HEK293 (cell line): Measurements from ENCODE around the gene CAMK2G.

Source experiments
- CTCF ChIA-PET: fragments of 350-600 bp; formaldehyde crosslinking; extraction: SDS; loops from one replicate; lab custom pipeline; 2021; ENCODE audit warnings: antibody characterized with exemption; lab: Yijun Ruan, JAX
- POLR2A ChIA-PET: fragments of 300-600 bp; formaldehyde crosslinking; extraction: SDS; loops from one replicate; lab custom pipeline; 2020; ENCODE audit warnings: antibody characterized with exemption, inconsistent platforms; lab: Yijun Ruan, JAX
- H3K27ac ChIP-seq: fragments of 200-500 bp; sonication (Bioruptor generic); 2 replicates; pipeline ENCODE4 v1.5.1; 2014; ENCODE audit warnings: low read depth, low read length, control low read depth, inconsistent platforms; ENCODE audit errors: extremely low read depth
- H3K36me3 ChIP-seq, 2 experiments: fragments of 200-500 bp in 1 of 2; sonication (Bioruptor generic) in 1 of 2; 1 replicate in 1 of 2; 2 replicates in 1 of 2; pipeline ENCODE4 v1.5.1; 2014 to 2017; ENCODE audit warnings: inconsistent platforms in 2 of 2, low read length in 2 of 2; ENCODE audit not compliant: control insufficient read depth in 2 of 2, insufficient read depth in 1 of 2
- H3K4me1 ChIP-seq: fragments of 200-500 bp; sonication (Bioruptor generic); 2 replicates; pipeline ENCODE4 v1.5.1; 2014; ENCODE audit warnings: mild to moderate bottlenecking, low read length, inconsistent platforms; ENCODE audit not compliant: control insufficient read depth, insufficient read depth
- H3K4me3 ChIP-seq: 2 replicates; pipeline ENCODE4 v1.5.1; 2011; ENCODE audit warnings: low read depth, mild to moderate bottlenecking, control low read depth, low read length, moderate library complexity
- H3K9me3 ChIP-seq: fragments of 200-500 bp; sonication (Bioruptor generic); 2 replicates; pipeline ENCODE4 v1.5.1; 2014; ENCODE audit warnings: low read depth, low read length, inconsistent platforms; ENCODE audit not compliant: control insufficient read depth, insufficient read depth
- ATF2 ChIP-seq: fragments of 450-650 bp; formaldehyde crosslinking; IDR thresholded peaks from 2 replicates; pipeline ENCODE4 v1.5.1; 2016; ENCODE audit warnings: missing biosample characterization, missing genetic modification characterization, low read depth
- EGR2 ChIP-seq: fragments of 450-650 bp; formaldehyde crosslinking; IDR thresholded peaks from 2 replicates; pipeline ENCODE4 v1.5.1; 2016; ENCODE audit warnings: low read depth, missing biosample characterization, missing genetic modification characterization
- HOXA7 ChIP-seq: sonication (generic); formaldehyde crosslinking; IDR thresholded peaks from 2 replicates; pipeline ENCODE4 v1.8.1; 2022; ENCODE audit warnings: missing genetic modification reagents, borderline replicate concordance
- PBX3 ChIP-seq: sonication (generic); formaldehyde crosslinking; IDR thresholded peaks from 2 replicates; pipeline ENCODE4 v1.8.1; 2022; ENCODE audit warnings: mild to moderate bottlenecking, moderate library complexity, missing genetic modification reagents
- PRDM2 ChIP-seq: fragments of 450-650 bp; formaldehyde crosslinking; IDR thresholded peaks from 2 replicates; pipeline ENCODE4 v1.5.1; 2016; ENCODE audit warnings: missing biosample characterization, missing genetic modification characterization, borderline replicate concordance
- SP7 ChIP-seq: fragments of 450-650 bp; formaldehyde crosslinking; IDR thresholded peaks from 2 replicates; pipeline ENCODE4 v1.5.1; 2016; ENCODE audit warnings: missing biosample characterization, missing genetic modification characterization
- TSHZ1 ChIP-seq: fragments of 450-650 bp; formaldehyde crosslinking; IDR thresholded peaks from 2 replicates; pipeline ENCODE4 v1.5.1; 2016; ENCODE audit warnings: missing biosample characterization, missing genetic modification characterization, borderline replicate concordance
- WT1 ChIP-seq: fragments of 450-650 bp; formaldehyde crosslinking; IDR thresholded peaks from 2 replicates; pipeline ENCODE4 v1.5.1; 2016; ENCODE audit warnings: missing biosample characterization, missing genetic modification characterization
- ZFP41 ChIP-seq: fragments of 450-650 bp; formaldehyde crosslinking; IDR thresholded peaks from 2 replicates; pipeline ENCODE4 v1.5.1; 2016; ENCODE audit warnings: missing biosample characterization, missing genetic modification characterization, borderline replicate concordance
- ZNF10 ChIP-seq: fragments of 450-650 bp; formaldehyde crosslinking; IDR thresholded peaks from 2 replicates; pipeline ENCODE4 v1.5.1; 2017; ENCODE audit warnings: missing biosample characterization, missing genetic modification characterization
- ZNF146 ChIP-seq: fragments of 450-650 bp; formaldehyde crosslinking; IDR thresholded peaks from 2 replicates; pipeline ENCODE4 v1.5.1; 2016; ENCODE audit warnings: missing biosample characterization, missing genetic modification characterization
- ZNF19 ChIP-seq: fragments of 450-650 bp; formaldehyde crosslinking; IDR thresholded peaks from 2 replicates; pipeline ENCODE4; 2016; ENCODE audit warnings: missing biosample characterization, missing genetic modification characterization, low read depth
- ZNF274 ChIP-seq, 2 experiments: fragments of 200-500 bp in 1 of 2; fragments of 450-650 bp in 1 of 2; sonication (Bioruptor generic) in 1 of 2; formaldehyde crosslinking in 1 of 2; IDR thresholded peaks; 2 replicates each; pipeline versions ENCODE4 v1.5.1 to v1.6.1; 2014 to 2016; ENCODE audit warnings: borderline replicate concordance in 1 of 2, inconsistent platforms in 1 of 2, low read length in 1 of 2, missing biosample characterization in 1 of 2, missing genetic modification characterization in 1 of 2
- ZNF311 ChIP-seq: fragments of 450-650 bp; formaldehyde crosslinking; IDR thresholded peaks from 2 replicates; pipeline ENCODE4 v1.5.1; 2017; ENCODE audit warnings: missing biosample characterization, missing genetic modification characterization, borderline replicate concordance
- ZNF391 ChIP-seq: fragments of 450-650 bp; formaldehyde crosslinking; IDR thresholded peaks from 2 replicates; pipeline ENCODE4 v1.5.1; 2016; ENCODE audit warnings: low read depth, missing biosample characterization, missing genetic modification characterization, borderline replicate concordance
- ZNF426 ChIP-seq: fragments of 450-650 bp; formaldehyde crosslinking; IDR thresholded peaks from 2 replicates; pipeline ENCODE4 v1.5.1; 2017; ENCODE audit warnings: missing biosample characterization, missing genetic modification characterization, mild to moderate bottlenecking, inconsistent platforms, moderate library complexity
- ZNF558 ChIP-seq: fragments of 450-650 bp; formaldehyde crosslinking; IDR thresholded peaks from 2 replicates; pipeline ENCODE4 v1.5.1; 2016; ENCODE audit warnings: missing biosample characterization, missing genetic modification characterization
- ZNF561 ChIP-seq: fragments of 450-650 bp; IDR thresholded peaks from 2 replicates; pipeline ENCODE4 v1.5.1; 2018; ENCODE audit warnings: missing biosample characterization, missing genetic modification characterization, borderline replicate concordance
- ZNF600 ChIP-seq: fragments of 450-650 bp; formaldehyde crosslinking; IDR thresholded peaks from 2 replicates; pipeline ENCODE4 v1.5.1; 2016; ENCODE audit warnings: missing biosample characterization, missing genetic modification characterization
- ZNF658 ChIP-seq: fragments of 450-650 bp; formaldehyde crosslinking; IDR thresholded peaks from 2 replicates; pipeline ENCODE4; 2016; ENCODE audit warnings: missing biosample characterization, missing genetic modification characterization
- ZNF76 ChIP-seq: fragments of 450-650 bp; formaldehyde crosslinking; IDR thresholded peaks from 2 replicates; pipeline ENCODE4; 2016; ENCODE audit warnings: low read depth, missing biosample characterization, missing genetic modification characterization, borderline replicate concordance
- ZSCAN23 ChIP-seq: fragments of 450-650 bp; formaldehyde crosslinking; IDR thresholded peaks from 2 replicates; pipeline ENCODE4 v1.5.1; 2016; ENCODE audit warnings: missing biosample characterization, missing genetic modification characterization

Gene CAMK2G

GRCh38 chr10:73922864-73923133 lies 48.4 kb upstream of the CAMK2G start:
- TF ChIP-seq ZNF558 (tag by site-specific recombination) (no peak), ZNF274 (IDR thresholded peaks at IDR 0.05; ENCODE audit: low read length) (no peak), ZNF274 (tag by site-specific recombination; IDR thresholded peaks at IDR 0.05; ENCODE audit: borderline replicate concordance) (no peak), ZNF10 (no peak), ZNF19 (tag by site-specific recombination) (no peak), TSHZ1 (tag by site-specific recombination) (no peak), ZSCAN23 (tag by site-specific recombination) (no peak), ZNF76 (no peak), ZFP41 (tag by site-specific recombination) (no peak), PBX3 (CRISPR knock-in tag) (no peak), ZNF311 (tag by site-specific recombination) (no peak), SP7 (no peak), ZNF426 (tag by site-specific recombination) (no peak), ZNF146 (no peak), HOXA7 (no peak), ZNF561 (tag by site-specific recombination) (no peak), WT1 (tag by site-specific recombination) (no peak), ZNF391 (tag by site-specific recombination) (no peak), EGR2 (no peak)
- TF ChIP-seq, all 188 proteins: peak for 0
- Histone ChIP-seq H3K4me3 (no peak overlapping the region), H3K4me1 (no peaks in the 10 kb centered on the region), H3K36me3 (no peaks in the 10 kb centered on the region), H3K27ac (no peak overlapping the region), H3K9me3 (no peaks in the 10 kb centered on the region)
- ChIA-PET CTCF (no interaction called here), POLR2A (no interaction called here)

- no peaks in the 10 kb centered on the region for H3K36me3 ChIP-seq
- H3K4me3 ChIP-seq = no peak overlapping the region
- CTCF ChIA-PET = interaction anchor here (0.6 kb wide), 1 partner anchor 9 kb away, joined by 3 read pairs; no protein-coding TSS in a partner anchor
- H3K4me1 ChIP-seq = no peaks in the 10 kb centered on the region
- POLR2A ChIA-PET = no interaction called here
- H3K27ac ChIP-seq = no peak overlapping the region
- H3K9me3 ChIP-seq = no peaks in the 10 kb centered on the region
- TF ChIP-seq ZNF658 = no peak
- no peak for TF ChIP-seq PRDM2 (tag by site-specific recombination)
- TF ChIP-seq ZNF600 (tag by site-specific recombination) = no peak
- no peak for TF ChIP-seq ATF2 (tag by site-specific recombination)
Observed at GRCh38 chr10:73922007-73922863, 47.9 kb upstream of the CAMK2G start.
